ENCODE results near the gene MAN2A1.

Gene MAN2A1

GRCh38 chr5:109713453-109713852 lies 23.7 kb downstream of the MAN2A1 start:
- TF ChIP-seq ZNF565 (CRISPR knock-in tag; conservative IDR thresholded peaks at IDR 0.05; ENCODE audit: low read depth) (no peak), TOX (CRISPR knock-in tag; IDR thresholded peaks at IDR 0.05; ENCODE audit: borderline replicate concordance) (no peak), BACH2 (CRISPR knock-in tag; IDR thresholded peaks at IDR 0.05; ENCODE audit: borderline replicate concordance) (no peak), ZFP3 (CRISPR knock-in tag; IDR thresholded peaks at IDR 0.05) (no peak)
- ATAC-seq: no peak

DNA sequence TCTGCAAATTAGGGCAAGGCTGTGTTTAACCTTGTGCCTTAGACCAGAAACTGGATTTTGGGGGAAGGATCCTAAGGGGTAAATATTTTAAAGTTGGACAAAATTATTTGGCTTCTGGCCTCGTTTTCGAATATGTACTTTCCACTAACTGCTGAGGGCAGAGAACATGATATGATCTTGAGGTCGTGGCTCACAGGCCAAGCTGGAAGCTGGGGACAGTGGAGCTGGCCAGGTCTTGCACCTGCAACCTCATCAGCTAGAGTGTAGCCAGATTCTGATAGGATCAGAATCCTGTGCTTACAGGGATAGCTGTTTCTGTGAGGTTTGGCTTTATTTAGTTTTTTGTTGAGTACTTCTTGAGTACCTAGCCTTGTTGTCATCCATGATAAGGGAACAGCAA lies 24.9 kb downstream of the MAN2A1 start:
- ATAC-seq: no peak
- TF ChIP-seq TCF4 (CRISPR knock-in tag; IDR thresholded peaks at IDR 0.05; ENCODE audit: borderline replicate concordance) (no peak), GLIS3 (CRISPR knock-in tag; IDR thresholded peaks at IDR 0.05) (no peak), CREB5 (CRISPR knock-in tag; IDR thresholded peaks at IDR 0.05; ENCODE audit: low read depth) (no peak), TOX (CRISPR knock-in tag; IDR thresholded peaks at IDR 0.05; ENCODE audit: borderline replicate concordance) (no peak), ZNF70 (CRISPR knock-in tag; IDR thresholded peaks at IDR 0.05) (no peak), RARB (CRISPR knock-in tag; IDR thresholded peaks at IDR 0.05) (no peak), ISL1 (CRISPR knock-in tag; IDR thresholded peaks at IDR 0.05) (no peak), PPARA (CRISPR knock-in tag; IDR thresholded peaks at IDR 0.05; ENCODE audit: borderline replicate concordance) (no peak), ZNF8 (CRISPR knock-in tag; IDR thresholded peaks at IDR 0.05) (no peak), SNAI2 (CRISPR knock-in tag; IDR thresholded peaks at IDR 0.05) (no peak), ARNTL (CRISPR knock-in tag; IDR thresholded peaks at IDR 0.05; ENCODE audit: borderline replicate concordance, low read depth) (no peak), BACH2 (CRISPR knock-in tag; IDR thresholded peaks at IDR 0.05; ENCODE audit: borderline replicate concordance) (no peak)
- TF ChIP-seq, protein P1, sequence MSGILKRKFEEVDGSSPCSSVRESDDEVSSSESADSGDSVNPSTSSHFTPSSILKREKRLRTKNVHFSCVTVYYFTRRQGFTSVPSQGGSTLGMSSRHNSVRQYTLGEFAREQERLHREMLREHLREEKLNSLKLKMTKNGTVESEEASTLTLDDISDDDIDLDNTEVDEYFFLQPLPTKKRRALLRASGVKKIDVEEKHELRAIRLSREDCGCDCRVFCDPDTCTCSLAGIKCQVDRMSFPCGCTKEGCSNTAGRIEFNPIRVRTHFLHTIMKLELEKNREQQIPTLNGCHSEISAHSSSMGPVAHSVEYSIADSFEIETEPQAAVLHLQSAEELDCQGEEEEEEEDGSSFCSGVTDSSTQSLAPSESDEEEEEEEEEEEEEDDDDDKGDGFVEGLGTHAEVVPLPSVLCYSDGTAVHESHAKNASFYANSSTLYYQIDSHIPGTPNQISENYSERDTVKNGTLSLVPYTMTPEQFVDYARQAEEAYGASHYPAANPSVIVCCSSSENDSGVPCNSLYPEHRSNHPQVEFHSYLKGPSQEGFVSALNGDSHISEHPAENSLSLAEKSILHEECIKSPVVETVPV (CRISPR knock-in tag; IDR thresholded peaks at IDR 0.05): no peak

GRCh38 chr5:109718216-109718615 lies 28.5 kb downstream of the MAN2A1 start:
- no peak for ATAC-seq
- TF ChIP-seq, protein P2, sequence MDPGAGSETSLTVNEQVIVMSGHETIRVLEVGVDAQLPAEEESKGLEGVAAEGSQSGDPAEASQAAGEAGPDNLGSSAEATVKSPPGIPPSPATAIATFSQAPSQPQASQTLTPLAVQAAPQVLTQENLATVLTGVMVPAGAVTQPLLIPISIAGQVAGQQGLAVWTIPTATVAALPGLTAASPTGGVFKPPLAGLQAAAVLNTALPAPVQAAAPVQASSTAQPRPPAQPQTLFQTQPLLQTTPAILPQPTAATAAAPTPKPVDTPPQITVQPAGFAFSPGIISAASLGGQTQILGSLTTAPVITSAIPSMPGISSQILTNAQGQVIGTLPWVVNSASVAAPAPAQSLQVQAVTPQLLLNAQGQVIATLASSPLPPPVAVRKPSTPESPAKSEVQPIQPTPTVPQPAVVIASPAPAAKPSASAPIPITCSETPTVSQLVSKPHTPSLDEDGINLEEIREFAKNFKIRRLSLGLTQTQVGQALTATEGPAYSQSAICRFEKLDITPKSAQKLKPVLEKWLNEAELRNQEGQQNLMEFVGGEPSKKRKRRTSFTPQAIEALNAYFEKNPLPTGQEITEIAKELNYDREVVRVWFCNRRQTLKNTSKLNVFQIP (CRISPR knock-in tag; IDR thresholded peaks at IDR 0.05; ENCODE audit: borderline replicate concordance, low read depth): no peak
- TF ChIP-seq PPARA (CRISPR knock-in tag; IDR thresholded peaks at IDR 0.05; ENCODE audit: borderline replicate concordance): no peak

- ATAC-seq: no peak
- TF ChIP-seq TCF4 (CRISPR knock-in tag; IDR thresholded peaks at IDR 0.05; ENCODE audit: borderline replicate concordance): no peak
Measured at GRCh38 chr5:109718632-109719031, 28.9 kb downstream of the MAN2A1 start.

DNA sequence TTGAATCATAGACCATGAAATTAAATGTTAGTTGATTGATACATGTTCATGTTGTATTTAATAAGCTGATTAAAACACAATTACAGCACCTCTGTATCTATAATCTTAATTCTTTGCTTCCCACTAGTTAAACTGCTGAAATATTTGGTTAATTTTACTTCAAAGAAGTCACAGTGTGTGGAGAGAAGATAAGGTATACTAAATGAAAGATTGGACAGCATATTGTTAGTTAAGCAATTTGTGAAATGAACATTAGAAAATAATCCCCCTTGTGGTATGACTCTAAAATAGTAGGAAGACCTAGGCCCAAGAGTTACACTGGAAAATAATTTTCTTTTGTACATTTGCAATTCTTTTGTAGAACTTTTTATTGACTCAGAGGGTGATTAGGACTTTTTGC lies 30.3 kb downstream of the MAN2A1 start:
- no peak for ATAC-seq
- TF ChIP-seq ZNF8 (CRISPR knock-in tag; IDR thresholded peaks at IDR 0.05): no peak
- TF ChIP-seq, protein P2 (CRISPR knock-in tag; IDR thresholded peaks at IDR 0.05; ENCODE audit: borderline replicate concordance, low read depth): no peak
- TF ChIP-seq, protein P3, sequence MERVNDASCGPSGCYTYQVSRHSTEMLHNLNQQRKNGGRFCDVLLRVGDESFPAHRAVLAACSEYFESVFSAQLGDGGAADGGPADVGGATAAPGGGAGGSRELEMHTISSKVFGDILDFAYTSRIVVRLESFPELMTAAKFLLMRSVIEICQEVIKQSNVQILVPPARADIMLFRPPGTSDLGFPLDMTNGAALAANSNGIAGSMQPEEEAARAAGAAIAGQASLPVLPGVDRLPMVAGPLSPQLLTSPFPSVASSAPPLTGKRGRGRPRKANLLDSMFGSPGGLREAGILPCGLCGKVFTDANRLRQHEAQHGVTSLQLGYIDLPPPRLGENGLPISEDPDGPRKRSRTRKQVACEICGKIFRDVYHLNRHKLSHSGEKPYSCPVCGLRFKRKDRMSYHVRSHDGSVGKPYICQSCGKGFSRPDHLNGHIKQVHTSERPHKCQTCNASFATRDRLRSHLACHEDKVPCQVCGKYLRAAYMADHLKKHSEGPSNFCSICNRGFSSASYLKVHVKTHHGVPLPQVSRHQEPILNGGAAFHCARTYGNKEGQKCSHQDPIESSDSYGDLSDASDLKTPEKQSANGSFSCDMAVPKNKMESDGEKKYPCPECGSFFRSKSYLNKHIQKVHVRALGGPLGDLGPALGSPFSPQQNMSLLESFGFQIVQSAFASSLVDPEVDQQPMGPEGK (CRISPR knock-in tag; IDR thresholded peaks at IDR 0.05; ENCODE audit: borderline replicate concordance): no peak
- TF ChIP-seq ZNF70 (CRISPR knock-in tag; IDR thresholded peaks at IDR 0.05): no peak
- no peak for TF ChIP-seq SNAI2 (CRISPR knock-in tag; IDR thresholded peaks at IDR 0.05)
- TF ChIP-seq ISL1 (CRISPR knock-in tag; IDR thresholded peaks at IDR 0.05): no peak
- no peak for TF ChIP-seq BACH2 (CRISPR knock-in tag; IDR thresholded peaks at IDR 0.05; ENCODE audit: borderline replicate concordance)
- TF ChIP-seq ZFP30 (CRISPR knock-in tag; IDR thresholded peaks at IDR 0.05): no peak
- TF ChIP-seq, protein P4, sequence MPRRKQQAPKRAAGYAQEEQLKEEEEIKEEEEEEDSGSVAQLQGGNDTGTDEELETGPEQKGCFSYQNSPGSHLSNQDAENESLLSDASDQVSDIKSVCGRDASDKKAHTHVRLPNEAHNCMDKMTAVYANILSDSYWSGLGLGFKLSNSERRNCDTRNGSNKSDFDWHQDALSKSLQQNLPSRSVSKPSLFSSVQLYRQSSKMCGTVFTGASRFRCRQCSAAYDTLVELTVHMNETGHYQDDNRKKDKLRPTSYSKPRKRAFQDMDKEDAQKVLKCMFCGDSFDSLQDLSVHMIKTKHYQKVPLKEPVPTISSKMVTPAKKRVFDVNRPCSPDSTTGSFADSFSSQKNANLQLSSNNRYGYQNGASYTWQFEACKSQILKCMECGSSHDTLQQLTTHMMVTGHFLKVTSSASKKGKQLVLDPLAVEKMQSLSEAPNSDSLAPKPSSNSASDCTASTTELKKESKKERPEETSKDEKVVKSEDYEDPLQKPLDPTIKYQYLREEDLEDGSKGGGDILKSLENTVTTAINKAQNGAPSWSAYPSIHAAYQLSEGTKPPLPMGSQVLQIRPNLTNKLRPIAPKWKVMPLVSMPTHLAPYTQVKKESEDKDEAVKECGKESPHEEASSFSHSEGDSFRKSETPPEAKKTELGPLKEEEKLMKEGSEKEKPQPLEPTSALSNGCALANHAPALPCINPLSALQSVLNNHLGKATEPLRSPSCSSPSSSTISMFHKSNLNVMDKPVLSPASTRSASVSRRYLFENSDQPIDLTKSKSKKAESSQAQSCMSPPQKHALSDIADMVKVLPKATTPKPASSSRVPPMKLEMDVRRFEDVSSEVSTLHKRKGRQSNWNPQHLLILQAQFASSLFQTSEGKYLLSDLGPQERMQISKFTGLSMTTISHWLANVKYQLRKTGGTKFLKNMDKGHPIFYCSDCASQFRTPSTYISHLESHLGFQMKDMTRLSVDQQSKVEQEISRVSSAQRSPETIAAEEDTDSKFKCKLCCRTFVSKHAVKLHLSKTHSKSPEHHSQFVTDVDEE (CRISPR knock-in tag; IDR thresholded peaks at IDR 0.05): no peak
- no peak for TF ChIP-seq ESRRG (CRISPR knock-in tag; IDR thresholded peaks at IDR 0.05)
- no peak for TF ChIP-seq OSR1 (CRISPR knock-in tag; IDR thresholded peaks at IDR 0.05)
- TF ChIP-seq RARB (CRISPR knock-in tag; IDR thresholded peaks at IDR 0.05): no peak
- no peak for TF ChIP-seq ZNF565 (CRISPR knock-in tag; conservative IDR thresholded peaks at IDR 0.05; ENCODE audit: low read depth)
- TF ChIP-seq, protein P1 (CRISPR knock-in tag; IDR thresholded peaks at IDR 0.05): no peak
- TF ChIP-seq ZFP3 (CRISPR knock-in tag; IDR thresholded peaks at IDR 0.05): no peak
